SKM-1 (cell line): Measurements from ENCODE around the gene TNNI3K.

Experiments
- DNase-seq: peaks from one replicate; lab custom pipeline; 2025; ENCODE audit not compliant: unreplicated experiment; lab: John Stamatoyannopoulos, UW

Gene TNNI3K

GRCh38 chr1:74280642-74281396, 45.6 kb downstream of the TNNI3K start:
- DNase-seq: no peak

- no peak for DNase-seq
Measured at GRCh38 chr1:74286414-74286813, 51.2 kb downstream of the TNNI3K start.

- no peak for DNase-seq
Measured at GRCh38 chr1:74314438-74314837, 79.3 kb downstream of the TNNI3K start.

GRCh38 chr1:74316302-74316701, 81.1 kb downstream of the TNNI3K start:
- no peak for DNase-seq

GRCh38 chr1:74317663-74318062, 82.5 kb downstream of the TNNI3K start:
- no peak for DNase-seq

- DNase-seq: no peak
Measured at GRCh38 chr1:74323937-74324473, 88.8 kb downstream of the TNNI3K start.

- no peak for DNase-seq
Measured at GRCh38 chr1:74324684-74325448, 89.7 kb downstream of the TNNI3K start.

- DNase-seq: no peak
Measured at GRCh38 chr1:74328851-74329250, 93.7 kb downstream of the TNNI3K start.

- DNase-seq: no peak
Measured at GRCh38 chr1:74333244-74333643, 98.1 kb downstream of the TNNI3K start.

GRCh38 chr1:74334147-74334546, 99.0 kb downstream of the TNNI3K start:
- no peak for DNase-seq

- DNase-seq: no peak
Measured at GRCh38 chr1:74340656-74341055, 105.5 kb downstream of the TNNI3K start.

- DNase-seq: no peak
Measured at GRCh38 chr1:74341702-74342339, 106.6 kb downstream of the TNNI3K start.

GRCh38 chr1:74343216-74343615, 108.0 kb downstream of the TNNI3K start:
- DNase-seq: no peak

GRCh38 chr1:74344387-74344786, 109.2 kb downstream of the TNNI3K start:
- DNase-seq: no peak

GRCh38 chr1:74356493-74356892, 121.3 kb downstream of the TNNI3K start:
- no peak for DNase-seq

- DNase-seq: no peak
Measured at GRCh38 chr1:74357150-74357549, 122.0 kb downstream of the TNNI3K start.

GRCh38 chr1:74357756-74358155, 122.6 kb downstream of the TNNI3K start:
- DNase-seq: no peak

- no peak for DNase-seq
Measured at GRCh38 chr1:74362691-74363090, 127.5 kb downstream of the TNNI3K start.

GRCh38 chr1:74363220-74363619, 128.0 kb downstream of the TNNI3K start:
- DNase-seq: no peak

- no peak for DNase-seq
Measured at GRCh38 chr1:74367175-74367813, 132.1 kb downstream of the TNNI3K start.

- no peak for DNase-seq
Measured at GRCh38 chr1:74368335-74368734, 133.1 kb downstream of the TNNI3K start.
